Stimulated activated CD8-positive, alpha-beta memory T cell treated with anti-CD3 and anti-CD28 coated beads, Interleukin-12 subunit alpha, Interleukin-12 subunit beta, amount 100 ng/mL, for 4 hours (primary cell): ENCODE results near the gene CEP19.
"Not testable (repeated sequence)": the region's sequence is repeated elsewhere in the genome, so short reads cannot be mapped to it uniquely, and the experiment has no call there.

Source experiments
- DNase-seq: peaks from one replicate; pipeline ENCODE4 v3.0.0-alpha.2; 2020; ENCODE audit warnings: low read depth

Gene CEP19, protein sequence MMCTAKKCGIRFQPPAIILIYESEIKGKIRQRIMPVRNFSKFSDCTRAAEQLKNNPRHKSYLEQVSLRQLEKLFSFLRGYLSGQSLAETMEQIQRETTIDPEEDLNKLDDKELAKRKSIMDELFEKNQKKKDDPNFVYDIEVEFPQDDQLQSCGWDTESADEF

DNA sequence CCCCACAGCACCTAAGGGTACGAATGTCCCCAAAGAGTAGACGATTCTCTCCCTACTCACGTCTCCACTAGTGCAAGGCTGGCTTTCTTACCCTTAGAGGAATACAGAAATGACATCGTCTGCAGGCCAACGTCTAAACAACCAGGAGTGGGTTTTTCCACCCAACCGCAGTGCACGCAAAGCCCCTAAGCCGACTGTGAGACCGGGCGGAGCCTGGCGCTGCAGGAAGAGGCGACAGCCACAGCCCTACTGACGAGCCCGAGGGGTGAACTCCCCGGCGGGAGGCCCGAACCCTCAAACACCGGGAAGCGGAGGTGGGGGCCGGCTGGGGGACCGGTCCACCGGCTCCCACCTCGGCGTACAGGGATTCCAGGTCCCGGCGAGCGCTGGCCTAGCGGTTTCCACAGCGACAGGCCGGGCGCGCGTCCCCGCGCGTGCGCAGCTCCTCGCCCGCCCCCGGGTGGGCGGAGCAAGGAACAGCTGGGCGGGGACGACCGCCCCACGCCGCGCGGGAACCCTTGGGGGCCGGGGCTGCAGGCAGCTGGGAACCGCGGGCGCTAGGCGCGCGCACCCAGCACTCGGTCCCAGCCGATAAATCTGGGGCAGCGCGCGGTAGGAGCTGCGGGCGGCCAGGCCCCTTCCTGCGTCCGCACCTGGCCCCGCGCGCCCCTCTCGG is at the start of gene CEP19, which contains the start of gene PIGX:
Gene CEP19 (minus strand): TSS at position 413 of the 676 bp plus-strand sequence. CDS start 3,593 bp downstream, outside the sequence.
Gene PIGX (plus strand): TSS at position 540 of the 676 bp plus-strand sequence.
- DNase-seq, result peak; percentile 85

GRCh38 chr3:196757876-196758739 is 46.1 kb upstream of the CEP19 start:
- no peak for DNase-seq

DNA sequence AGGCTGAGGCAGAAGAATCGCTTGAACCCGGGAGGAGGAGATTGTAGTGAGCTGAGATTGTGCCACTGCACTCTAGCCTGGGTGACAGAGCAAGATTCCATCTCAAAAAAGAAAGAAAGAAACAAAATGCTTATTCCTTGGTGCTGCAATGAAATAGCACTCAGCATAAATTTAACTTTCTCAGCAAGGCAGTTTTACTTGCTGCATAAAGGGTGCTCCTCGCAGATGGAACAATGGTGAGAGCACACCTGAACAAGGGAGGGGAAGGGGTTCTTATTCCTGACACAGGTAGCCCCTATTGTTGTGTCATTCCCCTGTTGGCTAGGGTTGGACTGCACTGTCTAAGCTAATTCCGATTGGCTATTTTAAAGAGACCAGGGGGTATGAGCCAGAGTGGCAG is 44.7 kb upstream of the CEP19 start:
- DNase-seq, result no peak

DNA sequence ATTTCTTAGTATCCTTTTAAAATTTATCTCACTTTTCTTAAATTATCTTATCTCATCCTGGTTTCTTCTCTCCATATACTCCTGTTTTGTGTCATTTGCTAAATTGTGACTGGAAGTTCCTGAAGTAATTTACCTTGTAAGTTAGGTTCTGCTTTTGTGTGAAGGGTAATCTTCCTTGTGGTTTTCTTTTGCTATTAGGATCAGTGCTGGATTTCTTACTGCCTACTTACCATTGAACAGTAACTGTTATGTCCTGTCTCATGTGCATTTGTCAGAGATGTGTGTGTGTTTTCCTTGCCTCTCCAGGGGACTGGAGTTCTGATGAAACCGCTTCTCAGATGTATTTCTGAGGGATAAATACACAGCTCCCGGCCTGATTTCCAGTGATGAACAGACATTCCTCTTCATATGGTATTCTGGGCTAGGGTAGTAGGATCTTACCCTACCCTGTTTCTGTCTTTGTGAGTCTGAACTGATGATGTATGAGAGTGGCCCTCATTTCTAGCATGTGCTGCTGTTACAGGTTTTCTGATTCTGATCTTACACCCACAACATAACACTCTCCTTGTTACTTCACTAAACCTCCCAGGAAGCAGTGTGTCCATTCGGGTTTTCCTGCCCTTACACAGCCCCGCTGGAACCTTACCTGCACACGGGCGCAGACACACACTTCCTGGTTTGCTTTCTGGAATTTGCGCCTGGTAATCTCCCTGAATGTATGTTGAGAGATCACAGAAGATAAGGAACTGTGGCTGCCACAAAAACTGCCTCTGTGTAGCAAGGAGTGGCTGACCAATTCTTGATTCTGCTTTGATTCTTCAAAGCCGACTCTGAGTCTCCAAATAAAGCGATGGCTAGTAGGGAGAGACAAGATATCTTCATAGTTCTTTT is 42.3 kb upstream of the CEP19 start:
- DNase-seq, result no peak

DNA sequence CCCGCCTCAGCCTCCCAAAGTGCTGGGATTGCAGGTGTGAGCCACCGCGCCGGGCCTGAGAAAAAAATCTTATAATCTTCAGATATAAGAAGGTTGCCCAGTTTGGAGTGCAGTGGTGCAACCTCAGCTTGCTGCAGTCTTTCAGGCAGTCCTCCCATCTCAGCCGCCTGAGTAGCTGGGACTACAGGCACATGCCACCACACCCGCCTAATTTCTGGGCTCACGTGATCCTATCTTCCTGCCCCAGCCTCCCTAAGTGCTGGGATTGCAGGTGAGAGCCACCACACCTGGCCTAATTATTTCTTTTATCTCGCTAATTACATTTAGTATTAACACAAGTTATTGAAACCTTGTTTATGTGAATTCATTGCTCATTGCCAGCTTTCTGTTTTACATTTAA is 41.2 kb upstream of the CEP19 start:
- no peak for DNase-seq

DNA sequence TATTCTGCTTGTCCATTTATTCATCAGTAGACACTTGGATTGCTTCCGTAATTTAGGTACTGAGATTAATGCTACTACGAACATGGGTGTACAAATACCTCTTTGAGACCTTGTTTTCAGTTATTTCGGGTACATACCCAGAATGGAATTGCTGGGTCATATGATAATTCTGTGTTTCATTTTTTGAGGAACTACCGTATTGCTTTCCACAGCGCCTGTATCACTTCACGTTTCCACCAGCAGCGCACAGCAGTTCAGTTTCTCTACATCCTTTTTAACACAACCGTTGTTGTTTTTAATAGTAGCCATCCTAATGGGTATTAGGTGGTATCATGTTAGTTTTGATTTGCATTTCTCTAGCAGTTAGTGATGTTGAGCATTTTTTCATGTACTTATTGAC is 37.1 kb upstream of the CEP19 start:
- no peak for DNase-seq

DNA sequence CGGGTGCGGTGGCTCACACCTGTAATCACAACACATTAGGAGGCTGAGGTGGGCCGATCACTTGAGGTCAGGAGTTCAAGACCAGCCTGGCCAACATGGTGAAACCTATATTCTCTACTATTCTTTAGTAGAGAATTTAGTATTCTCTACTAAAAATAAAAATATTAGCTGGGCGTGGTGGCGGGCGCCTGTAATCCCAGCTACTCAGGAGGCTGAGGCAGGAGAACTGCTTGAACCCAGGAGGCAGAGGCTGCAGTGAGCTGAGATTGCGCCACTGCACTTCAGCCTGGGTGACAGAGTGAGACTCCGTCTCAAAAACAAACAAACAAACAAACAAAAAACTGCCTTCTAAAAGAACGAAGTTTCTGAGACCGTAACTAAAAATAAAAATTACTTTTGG is 31.5 kb upstream of the CEP19 start:
- DNase-seq, result not testable (repeated sequence)

DNA sequence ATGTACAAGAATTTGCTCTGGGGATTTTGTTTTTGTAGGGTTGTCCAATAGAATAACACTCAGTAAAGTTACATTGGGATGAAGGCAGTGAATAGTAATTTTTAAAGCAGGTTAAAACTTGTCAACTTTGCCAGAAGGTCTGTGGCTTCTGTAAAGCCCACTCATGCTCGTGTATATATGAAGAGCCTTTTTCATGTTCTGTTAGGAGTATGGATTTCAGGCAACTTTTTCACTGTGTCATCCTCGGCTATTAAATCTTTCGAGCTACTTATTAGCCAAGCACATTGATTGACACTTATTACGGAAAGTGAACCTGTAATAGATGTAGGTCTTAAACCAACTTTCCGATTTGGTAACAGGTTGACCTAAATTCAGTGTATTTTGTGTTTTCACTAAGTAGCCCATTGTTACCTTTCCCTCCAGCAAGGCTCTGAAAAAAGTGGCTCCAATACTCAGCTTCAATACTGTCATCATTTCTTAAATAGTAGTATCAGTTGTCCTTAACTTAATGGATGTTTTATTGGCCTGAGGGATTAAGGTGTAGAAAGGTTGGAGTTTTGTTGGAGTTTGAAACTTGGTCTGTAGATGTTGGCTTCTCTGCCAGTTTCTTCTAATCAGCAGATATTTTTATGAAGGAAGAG is 29.3 kb upstream of the CEP19 start:
- no peak for DNase-seq

- no peak for DNase-seq
Measured at GRCh38 chr3:196740481-196741248, 28.6 kb upstream of the CEP19 start.

- peak; percentile 87 for DNase-seq
Measured at GRCh38 chr3:196739671-196740480, 27.8 kb upstream of the CEP19 start, which contains the start of gene PAK2. Gene PAK2, plus strand, starts transcription at chr3:196739857. Its CDS starts 42,790 bp downstream, at chr3:196782647.

DNA sequence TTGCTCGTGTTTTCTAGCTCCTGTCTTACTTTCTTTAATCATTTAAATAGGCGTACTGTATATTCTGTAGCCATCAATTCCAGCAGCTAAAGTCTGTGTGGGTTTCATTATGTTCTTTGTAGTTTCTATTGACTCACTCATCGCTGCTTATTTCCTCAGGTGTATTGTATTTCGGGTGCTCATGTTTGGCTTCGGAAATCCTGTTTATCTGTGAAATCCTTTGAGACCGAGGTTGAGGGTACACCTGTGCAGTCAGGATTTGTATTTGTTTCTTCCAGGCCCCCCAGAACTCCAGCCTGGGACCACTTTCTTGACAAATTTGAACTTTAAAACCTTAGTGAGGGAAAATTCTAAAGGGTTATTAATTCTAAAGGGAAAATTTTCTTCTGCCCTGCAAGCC is 25.6 kb upstream of the CEP19 start:
- no peak for DNase-seq

- no peak for DNase-seq
Measured at GRCh38 chr3:196736670-196737374, 24.8 kb upstream of the CEP19 start.

- no peak for DNase-seq
Measured at GRCh38 chr3:196735751-196736150, 23.7 kb upstream of the CEP19 start.

DNA sequence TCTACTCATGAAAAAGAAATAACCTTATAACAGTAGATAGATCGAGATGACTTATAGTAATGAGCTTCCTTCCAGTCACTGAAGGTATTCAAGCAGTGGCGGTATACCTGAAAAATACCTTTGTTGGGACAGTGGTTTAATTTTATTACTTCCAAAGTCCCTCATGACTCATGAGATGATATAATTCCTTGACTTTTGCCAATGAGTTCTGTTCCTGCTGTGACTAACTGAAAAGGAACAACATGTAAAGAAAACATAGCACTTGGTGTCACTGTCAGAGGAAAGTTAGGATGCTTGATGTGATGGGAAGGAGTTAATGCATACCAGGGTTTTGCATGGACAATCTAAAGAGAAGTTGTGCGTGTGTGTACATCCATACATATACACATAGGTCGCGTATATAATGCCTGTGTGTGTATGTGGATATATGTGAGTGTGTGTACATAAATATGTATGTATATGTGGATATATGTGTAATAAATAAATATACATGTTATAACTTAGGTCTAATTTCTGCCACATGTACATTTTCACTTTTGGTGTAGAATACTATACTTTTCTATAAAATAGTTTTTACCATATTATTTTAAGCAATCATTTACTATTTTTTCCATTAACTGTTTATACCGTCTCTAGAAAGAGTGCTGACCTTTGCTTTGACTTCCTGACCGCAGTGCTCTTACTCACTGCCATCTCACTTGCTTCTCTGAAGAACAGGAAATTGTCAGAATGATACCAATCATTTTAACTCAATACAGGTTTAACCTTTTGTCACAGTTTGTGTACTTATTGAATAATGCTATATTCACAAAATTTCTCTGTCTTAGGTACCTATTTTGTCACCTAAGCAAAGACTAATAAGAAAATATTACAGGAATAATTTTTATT is 15.0 kb upstream of the CEP19 start:
- no peak for DNase-seq

- no peak for DNase-seq
Measured at GRCh38 chr3:196721097-196721496, 9.0 kb upstream of the CEP19 start.

DNA sequence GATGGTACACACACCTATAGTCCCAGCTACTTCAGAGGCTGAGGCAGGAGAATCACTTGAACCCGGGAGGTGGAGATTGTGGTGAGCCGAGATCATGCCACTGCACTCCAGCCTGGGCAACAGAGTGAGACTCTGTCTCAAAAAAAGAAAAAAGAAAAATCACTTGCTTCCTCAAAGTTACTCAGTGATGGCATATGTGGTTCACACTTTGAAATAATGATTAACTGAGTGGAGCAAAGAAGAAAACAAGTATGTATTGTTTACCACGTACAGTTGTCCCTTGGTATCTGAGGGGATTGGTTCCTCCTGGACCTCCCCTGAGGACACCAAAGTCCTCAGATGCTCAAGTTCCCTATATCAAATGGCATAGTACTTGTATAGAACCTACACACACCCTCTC is 5.1 kb upstream of the CEP19 start:
- not testable (repeated sequence) for DNase-seq

DNA sequence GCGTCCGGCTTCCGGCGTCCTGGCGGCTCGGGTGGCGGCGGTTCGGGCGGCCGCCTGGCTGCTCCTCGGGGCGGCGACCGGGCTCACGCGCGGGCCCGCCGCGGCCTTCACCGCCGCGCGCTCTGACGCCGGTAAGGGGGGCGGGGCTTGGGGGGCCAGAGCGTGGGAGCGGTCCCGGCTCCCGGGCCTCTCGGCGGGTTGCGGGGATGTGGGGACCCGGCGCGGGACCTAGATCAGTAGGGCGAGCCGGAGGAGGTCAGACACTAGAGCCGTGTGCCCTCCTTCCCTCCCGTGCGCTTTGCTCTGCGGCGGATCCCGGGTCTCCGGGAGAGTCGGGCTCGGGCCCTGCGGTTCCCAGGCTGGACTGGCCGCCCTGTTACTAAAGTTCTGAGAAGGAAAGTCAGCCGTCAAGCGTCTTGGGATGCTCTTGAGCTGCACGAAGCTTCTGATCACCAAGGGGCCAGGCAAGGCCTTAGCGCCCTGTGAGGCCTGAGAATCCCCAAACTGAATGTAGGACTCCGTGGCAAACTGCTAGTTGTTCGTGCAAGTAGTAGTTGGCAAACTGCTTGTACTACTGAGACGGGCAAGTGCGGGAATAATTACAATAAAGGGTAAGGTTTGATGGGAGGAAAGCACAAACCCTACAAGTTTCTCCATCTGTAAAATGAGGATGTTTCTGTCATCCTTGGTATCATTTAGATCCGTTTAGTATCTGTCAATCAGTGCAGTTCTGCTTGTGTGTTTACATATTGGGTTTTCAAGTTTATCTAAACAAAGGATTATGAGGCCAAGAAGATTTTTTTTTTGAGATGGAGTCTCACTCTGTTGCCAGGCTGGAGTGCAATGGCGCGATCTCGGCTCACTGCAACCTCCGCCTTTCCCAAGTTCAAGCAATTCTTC is 714 bp upstream of the CEP19 start:
- DNase-seq, result peak; percentile 70
